Gastrocnemius medialis (tissue), 4 donors: Measurements from ENCODE around the gene ACP2. TPM values are rescaled to one million over a fixed set of nuclear protein-coding genes. Genes with fewer than 3 reads are reported as not detected.
"Not testable (repeated sequence)": the region's sequence is repeated elsewhere in the genome, so short reads cannot be mapped to it uniquely, and the experiment has no call there.

Experiments
- ATAC-seq, 2 donors: fragments of 150-250 bp; one replicate each; pipeline ENCODE4 v1.9.1; 2016
- DNase-seq, 2 donors: peaks; one replicate each; pipeline ENCODE4 v3.0.0-alpha.2; 2019
- H3K27ac ChIP-seq, 4 donors: fragments of 200-600 bp; sonication (generic); 1 replicate in 1 of 4; 2 replicates in 3 of 4; pipeline ENCODE4 v1.5.1; 2016 to 2018; ENCODE audit warnings: mild to moderate bottlenecking in 2 of 4, moderate library complexity in 1 of 4
- H3K27me3 ChIP-seq, 3 donors: fragments of 200-600 bp; sonication (generic) in 2 of 3; 1 replicate in 1 of 3; 2 replicates in 2 of 3; pipeline versions ENCODE4 v1.5.1 to v1.6.0; 2016 to 2019; ENCODE audit warnings: mild to moderate bottlenecking in 1 of 3, moderate library complexity in 1 of 3
- H3K36me3 ChIP-seq, 2 donors: fragments of 200-600 bp; sonication (generic) in 1 of 2; one replicate each; pipeline ENCODE4 v1.5.1; 2017 to 2018
- H3K4me1 ChIP-seq, 2 donors: fragments of 200-600 bp; sonication (generic) in 1 of 2; one replicate each; pipeline ENCODE4 v1.5.1; 2016 to 2017; ENCODE audit warnings: mild to moderate bottlenecking in 2 of 2
- H3K4me3 ChIP-seq, 4 donors: fragments of 200-600 bp; sonication (generic) in 3 of 4; 1 replicate in 1 of 4; 2 replicates in 3 of 4; pipeline ENCODE4 v1.5.1; 2016 to 2019; ENCODE audit warnings: mild to moderate bottlenecking in 2 of 4
- H3K9me3 ChIP-seq, 3 donors: fragments of 200-600 bp; sonication (generic) in 2 of 3; 1 replicate in 1 of 3; 2 replicates in 2 of 3; pipeline ENCODE4 v1.5.1; 2016 to 2019
- POLR2A ChIP-seq, 2 donors: fragments of 450-650 bp; IDR thresholded peaks; one replicate each; pipeline ENCODE4 v1.6.1; 2017; ENCODE audit warnings: antibody characterized with exemption in 2 of 2, mild to moderate bottlenecking in 2 of 2, moderate library complexity in 2 of 2
- in situ Hi-C, 4 donors: fragments of 200-750 bp; cut with MboI; loops; one replicate each; pipeline versions ENCODE4 v1.15.0 to v1.8.0; 2017; ENCODE audit warnings: low sequenced_read_pairs in 4 of 4
- intact Hi-C: fragments of 100-400 bp; cut with DNase I; formaldehyde crosslinking; loops from one replicate; pipeline ENCODE4 v1.15.1; 2023; ENCODE audit warnings: low total_unique reads
- total RNA-seq, 4 donors: library from RNA; depleted of rRNA; stranded (reverse); fragments of >200 nt; gene quantifications; one replicate each; pipeline versions ENCODE4 v1.1.0 to v1.2.3, GENCODE V29; 2016
- TF ChIP-seq, protein P1 (sequence below), 5 experiments: fragments of 450-650 bp in 3 of 5; fragments of 200-600 bp in 2 of 5; sonication (generic) in 2 of 5; IDR thresholded peaks in 4 of 5; conservative IDR thresholded peaks in 1 of 5; 1 replicate in 4 of 5; 2 replicates in 1 of 5; pipeline ENCODE4 v1.5.1; 2016 to 2019; ENCODE audit warnings: antibody characterized with exemption in 5 of 5, mild to moderate bottlenecking in 3 of 5, moderate library complexity in 3 of 5

Gene ACP2
- total RNA-seq, 4 donors from 2014 or later, result 12.4 to 36.2 (median 27.9) TPM

- Histone ChIP-seq H3K9me3 (no peaks in the 10 kb centered on the region), H3K27me3 (no peaks in the 10 kb centered on the region), H3K4me1 (peaks cover 14 to 23% of the 10 kb centered on the region in 2 donors), H3K27ac (peak overlapping the region; percentile 95 to 98 (median 97)), H3K4me3 (peak overlapping the region; percentile 69 to 89 (median 70)), H3K36me3 (no peaks in the 10 kb centered on the region)
- intact Hi-C loops, result loop anchor here (1.0 to 2.0 kb wide), 6 partner anchors 27 to 194 kb away; partner anchors contain the start of genes ACP2, ARFGAP2 and SLC39A13
- TF ChIP-seq, protein P1, sequence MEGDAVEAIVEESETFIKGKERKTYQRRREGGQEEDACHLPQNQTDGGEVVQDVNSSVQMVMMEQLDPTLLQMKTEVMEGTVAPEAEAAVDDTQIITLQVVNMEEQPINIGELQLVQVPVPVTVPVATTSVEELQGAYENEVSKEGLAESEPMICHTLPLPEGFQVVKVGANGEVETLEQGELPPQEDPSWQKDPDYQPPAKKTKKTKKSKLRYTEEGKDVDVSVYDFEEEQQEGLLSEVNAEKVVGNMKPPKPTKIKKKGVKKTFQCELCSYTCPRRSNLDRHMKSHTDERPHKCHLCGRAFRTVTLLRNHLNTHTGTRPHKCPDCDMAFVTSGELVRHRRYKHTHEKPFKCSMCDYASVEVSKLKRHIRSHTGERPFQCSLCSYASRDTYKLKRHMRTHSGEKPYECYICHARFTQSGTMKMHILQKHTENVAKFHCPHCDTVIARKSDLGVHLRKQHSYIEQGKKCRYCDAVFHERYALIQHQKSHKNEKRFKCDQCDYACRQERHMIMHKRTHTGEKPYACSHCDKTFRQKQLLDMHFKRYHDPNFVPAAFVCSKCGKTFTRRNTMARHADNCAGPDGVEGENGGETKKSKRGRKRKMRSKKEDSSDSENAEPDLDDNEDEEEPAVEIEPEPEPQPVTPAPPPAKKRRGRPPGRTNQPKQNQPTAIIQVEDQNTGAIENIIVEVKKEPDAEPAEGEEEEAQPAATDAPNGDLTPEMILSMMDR (IDR thresholded peaks at IDR 0.05 in 4 of 5, conservative IDR thresholded peaks at IDR 0.05 in 1 of 5), result no peak
- peak; percentile 64 to 74 for TF ChIP-seq POLR2A (IDR thresholded peaks at IDR 0.05)
- DNase-seq (peak; percentile 92 to 94), ATAC-seq (peak; percentile 95 to 96)
- in situ Hi-C loops, result no loop called here
Measured at GRCh38 chr11:47213950-47214565, 34.6 kb downstream of the ACP2 start.

GRCh38 chr11:47212938-47213337 lies 35.7 kb downstream of the ACP2 start:
- Histone ChIP-seq H3K4me1 (peaks cover 14 to 23% of the 10 kb centered on the region in 2 donors), H3K9me3 (no peaks in the 10 kb centered on the region), H3K4me3 (no peak overlapping the region), H3K36me3 (no peaks in the 10 kb centered on the region), H3K27ac (no peak overlapping the region), H3K27me3 (no peaks in the 10 kb centered on the region)
- ATAC-seq, result no peak
- no peak for DNase-seq
- intact Hi-C loops, result no loop called here
- TF ChIP-seq, protein P1 (IDR thresholded peaks at IDR 0.05 in 4 of 5, conservative IDR thresholded peaks at IDR 0.05 in 1 of 5), result no peak
- no peak for TF ChIP-seq POLR2A (IDR thresholded peaks at IDR 0.05)
- in situ Hi-C loops, result no loop called here

DNA sequence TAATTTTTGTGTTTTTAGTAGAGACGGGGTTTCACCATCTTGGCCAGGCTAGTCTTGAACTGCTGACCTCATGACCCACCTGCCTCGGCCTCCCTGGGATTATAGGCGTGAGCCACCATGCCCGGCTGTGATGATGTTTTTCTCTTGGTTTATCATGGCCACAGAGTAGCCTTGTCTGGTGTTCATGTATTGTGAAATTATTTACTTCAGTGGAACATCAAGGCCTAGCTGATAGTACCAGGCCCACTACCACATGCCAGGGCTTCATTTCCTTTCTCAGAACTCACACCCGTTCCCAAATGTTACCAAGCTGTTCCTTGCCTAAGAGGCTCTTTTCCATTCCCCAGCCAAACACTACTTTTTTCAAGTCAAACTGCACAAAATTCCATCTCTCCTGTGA lies 40.0 kb downstream of the ACP2 start:
- no peak for ATAC-seq
- intact Hi-C loops, result no loop called here
- Histone ChIP-seq H3K9me3 (no peaks in the 10 kb centered on the region), H3K27me3 (no peaks in the 10 kb centered on the region), H3K4me3 (no peak overlapping the region), H3K36me3 (no peaks in the 10 kb centered on the region), H3K4me1 (no peaks in the 10 kb centered on the region), H3K27ac (no peak overlapping the region)
- TF ChIP-seq, protein P1 (IDR thresholded peaks at IDR 0.05 in 4 of 5, conservative IDR thresholded peaks at IDR 0.05 in 1 of 5), result no peak
- TF ChIP-seq POLR2A (IDR thresholded peaks at IDR 0.05), result no peak
- in situ Hi-C loops, result no loop called here
- no peak for DNase-seq

DNA sequence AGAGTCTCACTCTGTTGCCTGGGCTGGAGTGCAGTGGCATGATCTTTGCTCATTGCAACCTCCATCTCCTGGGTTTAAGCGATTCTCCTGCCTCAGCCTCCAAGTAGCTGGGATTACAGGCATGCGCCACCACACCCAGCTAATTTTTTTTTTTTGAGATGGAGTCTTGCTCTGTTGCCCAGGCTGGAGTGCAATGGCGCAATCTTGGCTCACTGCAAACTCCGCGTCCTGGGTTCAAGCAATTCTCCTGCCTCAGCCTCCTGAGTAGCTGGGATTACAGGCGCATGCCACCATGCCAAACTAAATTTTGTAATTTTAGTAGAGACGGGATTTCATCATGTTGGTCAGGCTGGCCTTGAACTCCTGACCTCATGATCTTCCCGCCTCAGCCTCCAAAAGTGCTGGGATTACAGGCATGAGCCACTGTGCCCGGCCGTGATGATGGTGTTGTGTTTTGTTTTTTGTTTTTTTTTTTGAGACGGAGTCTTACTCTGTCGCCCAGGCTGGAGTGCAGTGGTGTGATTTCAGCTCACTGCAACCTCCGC lies 40.5 kb downstream of the ACP2 start:
- intact Hi-C loops, H3K9me3 ChIP-seq, DNase-seq, H3K4me1 ChIP-seq, in situ Hi-C loops, H3K36me3 ChIP-seq, H3K27ac ChIP-seq, ATAC-seq, H3K4me3 ChIP-seq, H3K27me3 ChIP-seq: not testable (repeated sequence)

DNA sequence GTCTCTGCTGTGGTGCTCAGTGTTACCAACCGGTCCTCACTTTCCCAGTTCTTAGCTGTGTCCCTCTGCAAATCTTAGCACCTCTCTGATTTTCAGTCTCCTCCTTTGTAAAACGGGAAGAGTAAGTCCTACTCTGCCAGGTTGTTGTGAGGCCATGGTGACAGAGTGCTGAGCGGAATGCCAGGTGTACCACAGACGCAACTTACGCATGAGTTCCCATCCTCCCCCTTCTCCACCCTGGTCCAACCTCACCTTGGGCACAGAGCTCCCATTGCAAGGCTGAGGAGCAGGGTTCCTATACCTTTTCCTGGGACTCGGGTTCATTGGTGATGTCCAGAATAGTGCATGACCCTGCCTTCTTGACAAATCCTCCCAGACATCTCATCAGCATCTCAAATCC lies 41.2 kb downstream of the ACP2 start:
- H3K36me3 ChIP-seq, result no peaks in the 10 kb centered on the region
- no peak for TF ChIP-seq POLR2A (IDR thresholded peaks at IDR 0.05)
- TF ChIP-seq, protein P1 (IDR thresholded peaks at IDR 0.05 in 4 of 5, conservative IDR thresholded peaks at IDR 0.05 in 1 of 5), result no peak
- H3K4me3 ChIP-seq, result no peak overlapping the region
- in situ Hi-C loops, result no loop called here
- no peaks in the 10 kb centered on the region for H3K9me3 ChIP-seq
- no peaks in the 10 kb centered on the region for H3K4me1 ChIP-seq
- intact Hi-C loops, result no loop called here
- H3K27me3 ChIP-seq, result no peaks in the 10 kb centered on the region
- H3K27ac ChIP-seq, result no peak overlapping the region
- no peak for ATAC-seq
- DNase-seq, result no peak

GRCh38 chr11:47206577-47206976 lies 42.0 kb downstream of the ACP2 start:
- H3K9me3 ChIP-seq, in situ Hi-C loops, H3K36me3 ChIP-seq, ATAC-seq, H3K27ac ChIP-seq, DNase-seq, H3K27me3 ChIP-seq, intact Hi-C loops, H3K4me1 ChIP-seq, H3K4me3 ChIP-seq: not testable (repeated sequence)
